ENCODE data around the gene WEE2. TPM values are rescaled to one million over a fixed set of nuclear protein-coding genes. Genes with fewer than 3 reads are reported as not detected.

WEE2 gene
- total RNA-seq, 4 donors from 2014 or later: not detected

GRCh38 chr7:141737836-141738591, 29.9 kb downstream of the WEE2 start, which contains the start of gene SSBP1:
Gene SSBP1, plus strand, starts transcription at chr7:141738358. Its CDS starts 809 bp downstream, at chr7:141739167.
- 2% methylated on average over 43 of the region's 46 CpGs for WGBS
- peak; percentile 94 for DNase-seq (ENCODE audit: low spot score in 2 of 2)

GRCh38 chr7:141738592-141739013, 30.4 kb downstream of the WEE2 start:
- no peak for TF ChIP-seq POLR2A (IDR thresholded peaks at IDR 0.05)
- no peak for TF ChIP-seq CTCF (IDR thresholded peaks at IDR 0.05)
- TF ChIP-seq EP300 (IDR thresholded peaks at IDR 0.05): no peak
- TF ChIP-seq POLR2AphosphoS5 (IDR thresholded peaks at IDR 0.05): no peak
- H3K9me3 ChIP-seq: no peaks in the 10 kb centered on the region

More at GRCh38 chr7:141737836-141738591, 29.9 kb downstream of the WEE2 start, which contains the start of gene SSBP1:
- Histone ChIP-seq H3K36me3 (peaks cover 22% of the 10 kb centered on the region), H3K9me3 (no peaks in the 10 kb centered on the region), H3K27ac (peak within 1 kb of the TSS; percentile 89), H3K27me3 (no peaks in the 10 kb centered on the region), H3K4me1 (peaks cover 32% of the 10 kb centered on the region), H3K4me3 (peak within 1 kb of the TSS; percentile 83)
- TF ChIP-seq POLR2AphosphoS5 (IDR thresholded peaks at IDR 0.05) (peak; percentile 18 to 98 (median 89)), CTCF (IDR thresholded peaks at IDR 0.05) (peak; percentile 71 to 92), EP300 (IDR thresholded peaks at IDR 0.05) (no peak), POLR2A (IDR thresholded peaks at IDR 0.05) (peak in 1 of 2 donors; percentile 75)

GRCh38 chr7:141739250-141739649, 31.1 kb downstream of the WEE2 start:
- Histone ChIP-seq H3K36me3 (peaks cover 34% of the 10 kb centered on the region), H3K27ac (no peak overlapping the region), H3K4me1 (peaks cover 32% of the 10 kb centered on the region), H3K9me3 (no peaks in the 10 kb centered on the region), H3K4me3 (peak overlapping the region; percentile 83), H3K27me3 (no peaks in the 10 kb centered on the region)
- TF ChIP-seq EP300 (IDR thresholded peaks at IDR 0.05): no peak
- no peak for TF ChIP-seq POLR2AphosphoS5 (IDR thresholded peaks at IDR 0.05)
- TF ChIP-seq CTCF (IDR thresholded peaks at IDR 0.05): no peak
- no peak for TF ChIP-seq POLR2A (IDR thresholded peaks at IDR 0.05)
- DNase-seq (ENCODE audit: low spot score in 2 of 2): no peak
- WGBS: 66% methylated on average over 3 of the region's 3 CpGs

More at GRCh38 chr7:141738592-141739013, 30.4 kb downstream of the WEE2 start:
- no peak for DNase-seq (ENCODE audit: low spot score in 2 of 2)
- Histone ChIP-seq H3K27me3 (no peaks in the 10 kb centered on the region), H3K27ac (peak overlapping the region; percentile 89), H3K36me3 (peaks cover 27% of the 10 kb centered on the region), H3K4me1 (peaks cover 32% of the 10 kb centered on the region), H3K4me3 (peak overlapping the region; percentile 83)
- WGBS: 2% methylated on average over 6 of the region's 6 CpGs

GRCh38 chr7:141742229-141742628, 34.1 kb downstream of the WEE2 start:
- Histone ChIP-seq H3K9me3 (no peaks in the 10 kb centered on the region), H3K4me1 (peaks cover 29% of the 10 kb centered on the region), H3K36me3 (peaks cover 62% of the 10 kb centered on the region), H3K27me3 (no peaks in the 10 kb centered on the region), H3K27ac (no peak overlapping the region), H3K4me3 (no peak overlapping the region)
- DNase-seq (ENCODE audit: low spot score in 2 of 2): no peak
- TF ChIP-seq POLR2AphosphoS5 (IDR thresholded peaks at IDR 0.05) (no peak), EP300 (IDR thresholded peaks at IDR 0.05) (no peak), CTCF (IDR thresholded peaks at IDR 0.05) (no peak), POLR2A (IDR thresholded peaks at IDR 0.05) (no peak)
- 97% methylated on average over 1 of the region's 1 CpG for WGBS

GRCh38 chr7:141744131-141744530, 36.0 kb downstream of the WEE2 start:
- Histone ChIP-seq H3K36me3 (peaks cover 81% of the 10 kb centered on the region), H3K9me3 (no peaks in the 10 kb centered on the region), H3K4me3 (no peak overlapping the region), H3K4me1 (peaks cover 17% of the 10 kb centered on the region), H3K27ac (no peak overlapping the region), H3K27me3 (no peaks in the 10 kb centered on the region)
- 79% methylated on average over 2 of the region's 2 CpGs for WGBS
- TF ChIP-seq POLR2A (IDR thresholded peaks at IDR 0.05) (no peak), EP300 (IDR thresholded peaks at IDR 0.05) (no peak), POLR2AphosphoS5 (IDR thresholded peaks at IDR 0.05) (no peak), CTCF (IDR thresholded peaks at IDR 0.05) (no peak)
- no peak for DNase-seq (ENCODE audit: low spot score in 2 of 2)

Data from suprapubic skin (tissue), 4 donors.